ENCODE measurements around the gene PM20D1. TPM values are rescaled to one million over a fixed set of nuclear protein-coding genes. Genes with fewer than 3 reads are reported as not detected.

PM20D1 gene
- total and polyA plus RNA-seq, 10 of the 15 experiments (the other 5 are each of a cell fraction or from before 2014, with no cell fraction given), result not detected

- TF ChIP-seq PKNOX1 (IDR thresholded peaks at IDR 0.05) (no peak), REST (IDR thresholded peaks at IDR 0.05; ENCODE audit: low read depth, low read length) (no peak), POLR2A (IDR thresholded peaks at IDR 0.05; ENCODE audit: low read depth, low read length) (no peak), ETV6 (conservative IDR thresholded peaks at IDR 0.05 in 1 of 2, IDR thresholded peaks at IDR 0.05 in 1 of 2; ENCODE audit: borderline replicate concordance in 1 of 2, low read depth in 1 of 2) (no peak), ZNF384 (IDR thresholded peaks at IDR 0.05; ENCODE audit: borderline replicate concordance, low read depth, low read length) (no peak), ZNF592 (IDR thresholded peaks at IDR 0.05) (no peak)
These were observed 62.5 kb downstream of the PM20D1 start (continued) for GRCh38 chr1:205787287-205787916.
